Cardiac septum (tissue), 1 donor: ENCODE data around the gene CYP2C19. TPM values are rescaled to one million over a fixed set of nuclear protein-coding genes. Genes with fewer than 3 reads are reported as not detected.
"Not testable (repeated sequence)": the region's sequence is repeated elsewhere in the genome, so short reads cannot be mapped to it uniquely, and the experiment has no call there.

ENCODE experiments used
- DNase-seq: peaks from one replicate; pipeline ENCODE4 v3.0.0-alpha.2; 2020; ENCODE audit warnings: low spot score
- intact Hi-C: fragments of 100-400 bp; cut with DNase I; formaldehyde crosslinking; loops from one replicate; pipeline ENCODE4 v1.14.0; 2022
- long read RNA-seq: library from polyadenylated mRNA; unstranded; transcript quantifications from one replicate; pipeline ENCODE4 v2.0.0, GENCODE V29; 2021
- total RNA-seq: library from RNA; stranded (reverse); fragmentation: NEBNext Ultra II Directional; extraction: Animal tissue kit (Norgen Biotek cat#: 25700); gene quantifications from one replicate; pipeline ENCODE4 v1.2.1, GENCODE V29; 2021
- donor health status: DM: no; HTN: no; CAD: no.

CYP2C19 gene
- not detected for total RNA-seq
- long read RNA-seq, result 0 reads

DNA sequence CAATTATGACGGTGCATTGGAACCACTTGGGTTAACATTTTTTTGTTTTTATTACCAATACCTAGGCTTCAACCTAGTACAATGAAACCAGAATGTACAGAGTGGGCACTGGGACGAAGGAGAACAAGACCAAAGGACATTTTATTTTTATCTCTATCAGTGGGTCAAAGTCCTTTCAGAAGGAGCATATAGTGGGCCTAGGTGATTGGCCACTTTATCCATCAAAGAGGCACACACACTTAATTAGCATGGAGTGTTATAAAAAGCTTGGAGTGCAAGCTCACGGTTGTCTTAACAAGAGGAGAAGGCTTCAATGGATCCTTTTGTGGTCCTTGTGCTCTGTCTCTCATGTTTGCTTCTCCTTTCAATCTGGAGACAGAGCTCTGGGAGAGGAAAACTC is at the start of gene CYP2C19:
Gene CYP2C19, plus strand, starts transcription at position 289 of the 400 bp plus-strand sequence. Its CDS starts 25 bp downstream, at position 314.
- intact Hi-C loops, result no loop called here
- no peak for DNase-seq

DNA sequence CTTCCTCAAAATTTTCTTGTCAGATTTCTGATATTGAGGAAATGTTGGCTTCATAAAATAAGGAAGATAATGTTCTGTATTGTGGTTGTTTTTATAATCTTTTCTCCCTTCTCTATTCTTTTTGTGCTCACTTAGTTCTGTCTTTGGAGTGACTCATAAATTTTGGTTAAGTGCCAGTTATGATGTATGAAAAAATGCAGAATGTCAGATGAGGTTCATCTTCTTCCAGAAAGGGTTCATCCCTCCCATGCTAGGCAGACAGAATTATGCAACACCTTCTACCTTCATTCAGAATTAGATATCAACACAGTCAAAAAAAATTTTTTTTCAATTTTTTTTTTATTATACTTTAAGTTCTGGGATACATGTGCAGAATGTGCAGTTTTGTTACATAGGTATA is 36.6 kb upstream of the CYP2C19 start:
- no peak for DNase-seq
- intact Hi-C loops, result no loop called here

DNA sequence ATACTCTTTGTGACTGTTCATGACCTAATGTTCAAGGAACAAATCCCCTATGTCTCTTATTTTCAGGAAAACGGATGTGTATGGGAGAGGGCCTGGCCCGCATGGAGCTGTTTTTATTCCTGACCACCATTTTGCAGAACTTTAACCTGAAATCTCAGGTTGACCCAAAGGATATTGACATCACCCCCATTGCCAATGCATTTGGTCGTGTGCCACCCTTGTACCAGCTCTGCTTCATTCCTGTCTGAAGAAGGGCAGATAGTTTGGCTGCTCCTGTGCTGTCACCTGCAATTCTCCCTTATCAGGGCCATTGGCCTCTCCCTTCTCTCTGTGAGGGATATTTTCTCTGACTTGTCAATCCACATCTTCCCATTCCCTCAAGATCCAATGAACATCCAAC is 27.3 kb upstream of the CYP2C19 start:
- no peak for DNase-seq
- intact Hi-C loops, result no loop called here

DNA sequence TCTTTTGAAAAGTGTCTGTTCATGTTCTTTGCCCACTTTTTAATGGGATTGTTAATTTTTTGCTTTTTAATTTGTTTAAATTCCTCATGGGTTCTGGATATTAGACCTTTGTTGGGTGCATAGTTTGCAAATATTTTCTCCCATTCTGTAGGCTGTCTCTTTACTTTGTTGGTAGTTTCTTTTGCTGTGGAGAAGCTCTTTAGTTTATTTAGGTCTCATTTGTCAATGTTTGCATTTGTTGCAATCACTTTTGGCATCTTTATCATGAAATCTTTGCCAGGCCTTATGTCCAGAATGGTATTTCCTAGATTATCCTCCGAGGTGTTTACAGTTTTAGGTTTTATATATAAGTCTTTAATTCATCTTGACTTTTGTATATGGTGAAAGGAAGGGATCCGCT is 23.9 kb upstream of the CYP2C19 start:
- no peak for DNase-seq
- intact Hi-C loops, result no loop called here

DNA sequence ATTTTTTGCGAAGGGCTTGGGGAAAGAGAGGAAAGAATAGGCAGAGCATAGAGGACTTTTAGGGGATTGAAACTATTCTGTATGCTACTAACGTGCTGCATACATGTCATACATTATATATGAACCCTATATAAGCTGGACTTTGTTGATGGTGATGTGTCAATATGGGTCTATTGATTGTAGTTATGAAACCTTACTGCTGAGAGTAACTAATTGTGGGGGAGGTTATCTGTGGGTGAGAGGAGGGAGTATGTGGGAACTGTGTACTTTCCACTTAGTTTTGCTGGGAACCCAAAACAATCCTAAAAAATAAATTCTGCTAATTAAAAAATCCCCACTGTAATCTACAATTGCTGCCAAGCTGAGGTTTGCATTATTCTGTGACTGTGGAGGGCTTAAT is 15.3 kb upstream of the CYP2C19 start:
- no peak for DNase-seq
- intact Hi-C loops, result no loop called here

DNA sequence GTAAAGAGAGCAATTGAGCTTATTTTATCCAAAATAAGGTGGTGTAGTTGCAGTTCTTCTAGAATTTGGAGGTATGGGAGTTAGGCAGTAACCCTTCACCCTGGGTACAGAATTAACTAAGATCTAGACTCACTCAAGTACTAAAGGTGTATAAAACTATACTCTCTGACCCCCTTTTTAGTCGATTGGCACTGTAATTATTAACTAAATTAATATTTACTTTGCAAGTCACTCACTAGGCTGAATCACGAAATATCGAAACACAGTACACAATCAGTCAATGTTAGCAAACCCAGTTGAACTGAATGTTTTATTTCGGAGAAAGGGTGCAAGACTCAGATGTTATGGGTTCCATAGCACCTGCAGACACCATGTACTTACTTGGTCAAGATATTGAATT is 14.6 kb upstream of the CYP2C19 start:
- no peak for DNase-seq
- intact Hi-C loops, result no loop called here

DNA sequence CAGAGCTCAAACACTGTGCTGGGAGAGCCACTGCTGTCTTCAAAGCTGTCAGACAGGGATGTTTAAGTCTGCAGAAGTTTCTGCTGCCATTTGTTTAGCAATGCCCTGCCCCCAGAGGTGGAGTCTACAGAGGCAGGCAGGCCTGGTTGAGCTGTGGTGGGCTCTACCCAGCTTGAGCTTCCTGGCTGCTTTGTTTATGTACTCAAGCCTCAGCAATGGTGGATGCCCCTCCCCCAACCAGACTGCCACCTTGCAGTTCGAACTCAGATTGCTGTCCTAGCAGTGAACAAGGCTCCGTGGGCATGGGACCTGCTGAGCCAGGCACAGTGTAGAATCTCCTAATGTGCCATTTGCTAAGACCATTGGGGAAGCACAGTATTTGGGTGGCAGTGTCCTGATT is 4.6 kb upstream of the CYP2C19 start:
- intact Hi-C loops, result no loop called here
- DNase-seq, result no peak

DNA sequence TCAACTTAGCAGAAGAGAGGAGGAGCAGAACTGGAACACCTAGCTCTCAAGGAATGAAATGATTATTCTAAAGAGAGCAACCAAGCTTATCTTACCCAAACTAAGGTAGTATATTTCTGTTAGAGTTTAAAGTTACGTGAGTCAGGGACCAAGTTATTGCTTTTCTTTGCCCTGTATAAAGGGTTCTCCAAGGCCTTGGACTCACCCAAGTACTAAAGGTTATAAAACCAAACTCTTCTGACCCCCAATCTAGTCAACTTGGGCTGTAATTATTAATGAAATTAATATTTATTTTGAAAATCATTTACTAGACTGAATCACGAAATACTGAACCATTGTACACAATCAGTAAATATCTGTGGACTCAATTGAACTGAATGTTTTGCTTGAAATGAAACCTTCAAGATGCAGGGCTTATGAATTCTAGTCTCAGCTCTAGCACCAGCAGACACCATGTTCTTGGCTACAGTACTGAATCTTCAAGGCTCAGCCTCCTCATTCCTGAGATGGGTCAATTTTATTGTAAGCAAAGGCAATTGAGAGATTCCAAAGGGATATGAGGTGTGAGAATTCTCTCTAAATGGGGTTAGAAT is 1.8 kb upstream of the CYP2C19 start:
- no peak for DNase-seq
- intact Hi-C loops, result no loop called here

DNA sequence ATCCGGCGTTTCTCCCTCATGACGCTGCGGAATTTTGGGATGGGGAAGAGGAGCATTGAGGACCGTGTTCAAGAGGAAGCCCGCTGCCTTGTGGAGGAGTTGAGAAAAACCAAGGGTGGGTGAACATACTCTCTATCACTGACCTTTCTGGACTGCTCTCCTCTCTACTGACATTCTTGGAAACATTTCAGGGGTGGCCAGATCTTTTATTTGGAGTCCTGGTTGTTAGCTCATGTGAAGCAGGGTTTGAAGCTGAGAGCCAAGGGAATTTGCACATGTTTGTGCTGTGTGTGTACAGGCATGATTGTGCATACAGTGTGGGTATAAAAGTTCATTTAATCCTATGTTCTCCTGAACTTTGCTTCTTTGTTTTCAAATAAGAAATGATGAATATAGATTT is 12.9 kb downstream of the CYP2C19 start:
- intact Hi-C loops, DNase-seq: not testable (repeated sequence)

DNA sequence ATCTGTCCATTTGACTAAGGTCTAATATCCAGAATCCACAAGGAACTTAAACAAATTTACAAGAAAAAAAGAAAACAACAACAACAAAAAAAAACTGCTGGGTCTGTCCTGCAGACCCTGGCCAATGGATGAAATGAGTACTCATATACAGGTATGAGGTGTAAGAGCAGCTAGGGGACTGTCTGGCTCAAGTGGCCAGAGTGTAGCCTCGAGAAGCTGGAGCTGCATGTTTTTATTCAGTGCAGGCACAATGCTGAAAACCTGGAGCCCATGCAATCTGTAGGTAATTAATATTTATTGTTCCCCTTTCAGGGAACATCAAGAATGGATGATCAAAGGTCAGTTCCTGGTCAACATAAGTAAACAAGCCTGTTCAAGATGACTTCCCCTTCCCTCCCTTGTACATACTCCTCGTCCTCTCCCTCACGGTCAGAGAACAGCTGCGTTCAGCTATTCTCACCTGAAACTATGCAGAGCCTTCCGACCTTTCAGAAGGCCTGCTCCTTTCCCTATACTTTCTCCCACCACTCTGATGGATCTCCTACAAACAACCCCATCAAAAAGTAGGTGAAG is 15.5 kb downstream of the CYP2C19 start:
- DNase-seq, result no peak
- intact Hi-C loops, result no loop called here

DNA sequence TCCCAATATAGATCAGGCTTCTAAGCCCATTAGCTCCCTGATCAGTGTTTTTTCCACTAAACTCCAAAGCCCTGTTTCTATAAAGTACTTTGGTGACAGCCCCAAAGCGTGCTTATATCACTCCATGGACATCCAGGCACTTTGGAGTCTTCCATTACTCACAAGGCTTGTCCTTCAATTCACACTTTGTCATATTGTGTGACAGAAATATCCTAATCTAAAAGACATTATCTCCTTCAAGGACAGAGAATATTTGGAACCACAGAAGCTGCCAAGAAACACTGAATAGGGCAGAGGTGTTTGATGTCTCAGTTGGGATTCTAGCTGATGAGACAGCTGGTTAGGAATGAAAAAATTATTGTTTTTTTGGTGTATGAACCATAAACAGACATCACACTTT is 18.4 kb downstream of the CYP2C19 start:
- intact Hi-C loops, result no loop called here
- DNase-seq, result no peak

DNA sequence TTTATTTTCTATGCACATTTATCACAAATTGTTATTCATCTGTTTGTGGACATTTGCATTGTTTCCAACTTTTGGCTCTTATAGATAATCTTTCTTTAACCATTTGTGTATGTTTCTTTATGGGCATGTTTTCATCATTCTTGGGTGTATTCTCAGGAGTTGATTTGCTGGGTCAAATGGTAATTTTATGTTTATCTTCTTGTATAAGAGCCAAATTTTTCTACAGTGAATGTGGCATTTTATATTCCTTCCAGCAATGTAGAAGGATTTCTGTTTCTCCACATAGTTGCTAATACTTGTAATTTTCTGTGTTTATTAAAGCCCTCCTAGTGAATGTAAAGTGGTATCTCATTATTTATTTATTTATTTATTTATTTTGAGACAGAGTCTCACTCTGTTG is 21.8 kb downstream of the CYP2C19 start:
- intact Hi-C loops, result no loop called here

DNA sequence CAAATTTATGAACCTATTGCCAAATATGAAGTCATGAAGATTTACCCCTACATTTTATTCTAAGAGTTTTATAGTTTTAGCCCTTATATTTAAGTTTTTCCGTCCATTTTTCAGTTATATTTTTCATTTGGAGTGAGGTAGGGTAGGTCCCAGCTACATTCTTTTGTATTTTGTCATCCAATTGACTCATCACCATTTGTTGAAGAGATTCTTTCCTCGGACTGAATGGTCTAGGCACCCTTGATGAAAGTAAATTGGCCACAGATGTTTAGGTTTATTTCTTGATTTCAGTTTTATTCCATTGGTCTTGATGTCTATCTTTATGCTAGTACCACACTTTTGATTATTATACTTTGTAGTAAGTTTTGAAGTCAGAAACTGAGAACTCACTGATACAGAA is 22.7 kb downstream of the CYP2C19 start:
- intact Hi-C loops, result no loop called here
- no peak for DNase-seq

More for the DNA sequence above, 21.8 kb downstream of the CYP2C19 start:
- DNase-seq, result no peak

DNA sequence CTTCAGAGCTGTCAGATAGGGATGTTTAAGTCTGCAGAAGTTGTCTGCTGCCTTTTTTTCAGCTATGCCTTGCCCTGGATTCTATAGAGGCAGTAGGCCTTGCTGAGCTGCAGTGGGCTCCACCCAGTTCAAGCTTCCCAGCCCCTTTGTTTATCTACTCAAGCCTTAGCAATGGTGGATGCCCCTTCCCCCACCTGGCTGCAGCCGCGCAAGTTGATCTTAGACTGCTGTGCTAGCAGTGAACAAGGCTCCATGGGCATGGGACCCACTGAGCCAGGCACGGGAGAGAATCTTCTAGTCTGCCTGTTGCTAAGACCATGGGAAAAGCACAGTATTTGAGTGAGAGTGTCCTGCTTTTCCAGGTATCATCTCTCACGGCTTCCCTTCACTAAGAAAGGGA is 38.1 kb downstream of the CYP2C19 start:
- intact Hi-C loops, DNase-seq: not testable (repeated sequence)

DNA sequence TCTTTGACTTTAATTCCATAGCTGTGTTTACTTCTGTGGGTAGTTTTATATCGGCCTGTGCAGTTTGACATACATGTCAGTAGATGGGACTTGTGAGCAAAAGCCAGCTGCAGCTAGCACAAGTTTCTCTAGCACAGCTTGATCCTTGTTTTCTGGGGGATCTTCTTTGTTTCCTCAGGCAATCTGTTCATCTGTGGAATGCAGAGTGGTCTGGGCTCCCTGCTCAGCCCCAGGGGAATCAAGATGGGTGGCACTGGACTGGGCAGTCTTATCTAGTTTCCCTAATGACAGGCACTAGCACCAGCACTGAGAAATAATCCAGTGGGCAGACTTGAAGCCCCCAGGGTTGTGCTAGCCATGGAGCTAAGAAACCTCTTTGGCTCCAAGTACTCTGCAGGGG is 40.8 kb downstream of the CYP2C19 start:
- intact Hi-C loops, result no loop called here
- DNase-seq, result no peak

DNA sequence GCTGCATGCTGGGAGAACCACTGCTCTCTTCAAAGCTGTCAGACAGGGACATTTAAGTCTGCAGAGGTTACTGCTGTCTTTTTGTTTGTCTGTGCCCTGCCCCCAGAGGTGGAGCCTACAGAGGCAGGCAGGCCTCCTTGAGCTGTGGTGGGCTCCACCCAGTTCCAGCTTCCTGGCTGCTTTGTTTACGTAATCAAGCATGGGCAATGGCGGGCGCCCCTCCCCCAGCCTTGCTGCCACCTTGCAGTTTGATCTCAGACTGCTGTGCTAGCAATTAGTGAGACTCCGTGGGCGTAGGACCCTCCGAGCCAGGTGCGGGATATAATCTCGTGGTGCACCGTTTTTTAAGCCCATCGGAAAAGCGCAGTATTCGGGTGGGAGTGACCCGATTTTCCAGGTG is 67.5 kb downstream of the CYP2C19 start:
- DNase-seq, intact Hi-C loops: not testable (repeated sequence)

DNA sequence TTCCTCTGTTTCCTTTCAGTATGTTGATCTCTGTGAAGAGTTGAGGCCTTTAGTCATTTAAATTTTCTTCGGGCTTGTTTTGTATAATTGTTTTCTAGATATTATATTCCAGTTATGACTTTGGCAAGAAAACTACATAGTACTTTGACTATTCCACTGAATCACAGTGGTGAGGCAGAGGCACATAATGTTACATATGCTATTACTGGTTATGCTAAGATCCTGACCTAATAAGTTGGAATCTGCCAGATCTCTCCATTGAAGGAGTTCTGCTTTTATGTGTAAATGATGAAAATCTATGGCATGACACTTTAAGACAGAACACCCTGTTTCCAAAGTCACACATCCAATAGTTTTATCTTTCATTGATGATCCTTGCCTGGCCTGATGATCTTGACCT is 83.7 kb downstream of the CYP2C19 start:
- DNase-seq, result no peak
- intact Hi-C loops, result no loop called here

DNA sequence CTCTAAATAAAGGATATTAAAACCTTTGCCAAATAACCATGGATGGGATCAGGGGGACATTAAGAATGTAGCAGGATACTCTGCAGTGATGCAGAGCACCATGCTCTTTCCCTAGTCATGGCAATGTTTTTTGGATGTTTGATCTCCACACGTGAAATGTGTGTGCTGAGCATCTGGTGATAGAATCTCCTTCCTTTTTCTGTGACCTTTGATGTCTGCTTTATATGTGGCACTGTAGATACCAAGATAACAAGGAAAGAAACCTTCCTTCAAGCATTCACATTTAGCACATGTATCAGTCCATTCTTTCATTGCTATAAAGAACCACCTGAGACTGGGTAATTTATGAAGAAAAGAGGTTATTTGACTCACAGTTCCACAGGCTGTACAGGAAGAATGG is 88.3 kb downstream of the CYP2C19 start:
- no peak for DNase-seq
- intact Hi-C loops, result no loop called here

DNA sequence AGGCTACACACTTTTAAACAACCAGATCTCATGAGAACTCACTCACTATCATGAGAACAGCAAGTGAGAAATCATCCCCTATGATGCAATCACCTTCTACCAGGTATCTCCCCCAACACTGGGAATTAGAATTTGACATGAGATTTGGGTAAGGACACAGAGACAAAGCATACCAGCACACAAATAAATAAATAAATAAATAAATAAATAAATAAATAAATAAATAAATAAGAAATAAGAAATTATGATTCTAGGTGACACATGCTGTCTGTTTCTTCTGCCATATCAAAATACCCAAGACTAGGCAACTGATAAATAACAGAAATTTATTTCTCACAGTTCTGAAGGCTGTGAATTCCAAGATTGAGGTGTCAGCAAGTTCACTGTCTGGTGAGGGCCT is 88.8 kb downstream of the CYP2C19 start:
- intact Hi-C loops, result no loop called here
- DNase-seq, result no peak

DNA sequence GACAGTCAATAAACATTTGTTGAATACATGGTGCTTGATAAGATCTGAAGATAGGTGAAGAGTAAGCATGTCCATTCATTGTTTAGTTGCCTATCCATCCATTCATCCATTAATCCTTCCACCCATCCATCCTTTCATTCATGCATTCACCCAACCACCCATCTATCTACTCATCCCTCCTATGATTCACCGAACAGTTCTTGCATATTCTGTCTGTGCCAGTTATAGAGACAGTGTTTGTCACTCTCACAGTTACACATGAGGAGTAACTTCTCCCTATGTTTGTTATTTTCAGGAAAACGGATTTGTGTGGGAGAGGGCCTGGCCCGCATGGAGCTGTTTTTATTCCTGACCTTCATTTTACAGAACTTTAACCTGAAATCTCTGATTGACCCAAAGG is 90.0 kb downstream of the CYP2C19 start:
- no peak for DNase-seq
- intact Hi-C loops, result no loop called here

DNA sequence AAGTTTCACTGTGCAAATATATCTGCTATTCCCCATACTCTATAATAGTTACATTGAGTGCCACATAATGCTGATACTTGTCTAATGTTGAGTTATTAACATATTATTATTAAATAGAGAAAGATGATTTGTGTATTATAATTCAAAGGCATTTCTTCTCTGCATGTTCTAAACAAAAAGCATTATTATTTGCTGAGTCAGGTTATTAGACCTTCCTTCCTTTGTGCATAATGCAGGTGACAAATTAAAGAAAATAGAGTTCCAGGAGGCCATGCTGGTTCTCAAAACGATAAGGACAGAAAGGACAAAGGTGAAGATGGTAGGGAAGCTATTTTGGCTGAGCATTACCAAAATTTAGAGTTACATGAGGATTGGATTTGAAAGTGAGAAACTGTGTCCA is 90.6 kb downstream of the CYP2C19 start:
- intact Hi-C loops, result no loop called here
- DNase-seq, result no peak

DNA sequence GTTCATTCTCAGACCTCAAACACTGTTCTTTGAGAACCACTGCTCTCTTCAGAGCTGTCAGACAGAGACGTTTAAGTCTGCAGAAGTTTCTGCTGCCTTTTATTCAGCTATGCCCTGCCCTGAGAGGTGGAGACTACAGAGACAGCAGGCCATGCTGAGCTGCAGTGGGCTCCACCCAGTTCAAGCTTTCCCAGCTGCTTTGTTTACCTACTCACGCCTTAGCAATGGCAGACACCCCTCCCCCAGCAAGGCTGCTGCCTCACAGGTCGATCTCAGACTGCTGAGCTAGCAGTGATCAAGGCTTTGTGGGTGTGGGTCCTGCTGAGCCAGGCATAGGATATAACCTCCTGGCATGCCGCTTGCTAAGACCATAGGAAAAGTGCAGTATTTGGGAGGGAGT is 95.5 kb downstream of the CYP2C19 start:
- DNase-seq, result no peak

More for the DNA sequence above, 95.5 kb downstream of the CYP2C19 start:
- intact Hi-C loops, result no loop called here
